Astrocyte (in vitro differentiated cells and primary cell): Measurements from ENCODE around the gene NOXO1.

ENCODE experiments used
- EZH2 ChIP-seq: IDR thresholded peaks from 2 replicates; pipeline ENCODE4 v1.6.1; 2012; ENCODE audit warnings: mild to moderate bottlenecking, low read length, inconsistent platforms; ENCODE audit not compliant: insufficient read depth
- TF ChIP-seq, protein P1 (sequence below): IDR thresholded peaks from 2 replicates; pipeline ENCODE4 v1.5.1; 2011; ENCODE audit warnings: low read depth, mild to moderate bottlenecking, inconsistent platforms, low read length, moderate library complexity; ENCODE audit not compliant: insufficient read depth

DNA sequence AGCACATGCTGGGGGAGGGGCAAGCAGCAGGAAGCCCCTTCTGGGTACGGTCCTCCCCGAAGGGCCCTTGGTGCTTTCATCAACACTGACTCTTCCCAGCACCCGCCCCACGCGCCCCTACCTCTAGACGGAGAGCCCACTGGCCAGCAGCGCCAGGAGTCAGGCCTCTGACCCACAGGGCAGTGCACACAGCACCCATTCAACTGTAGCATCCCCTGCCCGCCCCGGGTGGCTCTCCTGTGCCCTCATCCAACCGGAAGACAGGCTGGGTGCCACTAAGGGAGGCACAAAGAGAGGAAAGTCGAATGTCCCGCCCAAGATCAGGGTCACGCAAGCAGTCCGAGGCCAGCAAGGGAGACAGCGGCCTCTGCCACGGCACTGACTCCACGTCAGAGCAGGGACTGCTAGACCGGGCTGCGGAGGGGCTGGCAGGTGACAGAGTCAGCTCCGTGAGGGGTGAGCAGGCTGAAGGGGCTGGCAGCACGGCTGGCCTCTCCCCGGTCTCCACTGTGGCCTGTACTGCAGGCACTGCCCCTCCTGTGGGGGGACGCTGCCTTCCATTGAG, 48.1 kb downstream of the NOXO1 start:
- TF ChIP-seq, protein P1, sequence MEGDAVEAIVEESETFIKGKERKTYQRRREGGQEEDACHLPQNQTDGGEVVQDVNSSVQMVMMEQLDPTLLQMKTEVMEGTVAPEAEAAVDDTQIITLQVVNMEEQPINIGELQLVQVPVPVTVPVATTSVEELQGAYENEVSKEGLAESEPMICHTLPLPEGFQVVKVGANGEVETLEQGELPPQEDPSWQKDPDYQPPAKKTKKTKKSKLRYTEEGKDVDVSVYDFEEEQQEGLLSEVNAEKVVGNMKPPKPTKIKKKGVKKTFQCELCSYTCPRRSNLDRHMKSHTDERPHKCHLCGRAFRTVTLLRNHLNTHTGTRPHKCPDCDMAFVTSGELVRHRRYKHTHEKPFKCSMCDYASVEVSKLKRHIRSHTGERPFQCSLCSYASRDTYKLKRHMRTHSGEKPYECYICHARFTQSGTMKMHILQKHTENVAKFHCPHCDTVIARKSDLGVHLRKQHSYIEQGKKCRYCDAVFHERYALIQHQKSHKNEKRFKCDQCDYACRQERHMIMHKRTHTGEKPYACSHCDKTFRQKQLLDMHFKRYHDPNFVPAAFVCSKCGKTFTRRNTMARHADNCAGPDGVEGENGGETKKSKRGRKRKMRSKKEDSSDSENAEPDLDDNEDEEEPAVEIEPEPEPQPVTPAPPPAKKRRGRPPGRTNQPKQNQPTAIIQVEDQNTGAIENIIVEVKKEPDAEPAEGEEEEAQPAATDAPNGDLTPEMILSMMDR = no peak
- no peak for TF ChIP-seq EZH2
